Suppressor macrophage treated with lipopolysaccharide for 1 hour (primary cell): ENCODE data around the gene TMEM100.

Source experiments
- DNase-seq, 3 donors: peaks; one replicate each; pipeline ENCODE4 v3.0.0-alpha.2; 2020 to 2022

The TMEM100 gene

DNA sequence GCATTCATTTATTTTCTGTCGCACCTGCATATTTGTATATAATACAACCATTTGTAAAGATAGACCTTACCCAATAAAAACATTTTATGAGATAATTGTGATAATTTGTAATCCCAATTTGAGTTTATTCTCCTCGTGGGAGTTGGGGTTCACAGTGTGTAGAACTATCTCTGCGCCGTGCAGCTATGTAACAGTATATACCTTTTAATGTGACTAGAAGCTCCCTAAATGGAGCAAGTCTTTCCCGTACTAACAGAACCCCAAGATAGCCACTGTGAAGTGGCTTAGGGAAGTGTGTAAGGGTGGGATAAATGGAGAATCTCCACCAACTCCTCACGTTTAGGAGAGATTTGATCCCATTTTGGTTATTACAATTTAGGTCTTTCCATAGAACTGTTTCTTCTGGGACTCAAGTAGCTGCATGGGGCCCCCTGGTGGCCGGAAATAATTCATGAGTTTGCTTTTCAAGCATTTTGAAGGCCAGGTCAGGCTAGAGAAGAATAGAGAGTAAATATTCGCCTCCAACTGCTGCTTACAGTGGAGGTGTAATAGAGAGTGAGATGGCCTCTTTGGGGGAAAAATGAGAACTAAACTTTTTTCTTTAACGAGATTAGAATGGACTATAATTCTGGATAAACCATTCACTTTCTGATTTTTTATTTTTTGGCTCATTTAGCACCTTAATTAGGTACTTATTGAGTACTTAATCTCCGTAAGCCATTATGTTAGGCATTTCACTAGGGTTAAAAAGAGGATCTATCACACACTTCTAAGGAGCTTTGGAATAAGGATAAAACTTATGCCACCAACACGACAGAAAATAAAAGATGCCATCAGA, 4.5 kb downstream of the TMEM100 start:
- DNase-seq, result peak; percentile 84 to 91 (median 90)

DNA sequence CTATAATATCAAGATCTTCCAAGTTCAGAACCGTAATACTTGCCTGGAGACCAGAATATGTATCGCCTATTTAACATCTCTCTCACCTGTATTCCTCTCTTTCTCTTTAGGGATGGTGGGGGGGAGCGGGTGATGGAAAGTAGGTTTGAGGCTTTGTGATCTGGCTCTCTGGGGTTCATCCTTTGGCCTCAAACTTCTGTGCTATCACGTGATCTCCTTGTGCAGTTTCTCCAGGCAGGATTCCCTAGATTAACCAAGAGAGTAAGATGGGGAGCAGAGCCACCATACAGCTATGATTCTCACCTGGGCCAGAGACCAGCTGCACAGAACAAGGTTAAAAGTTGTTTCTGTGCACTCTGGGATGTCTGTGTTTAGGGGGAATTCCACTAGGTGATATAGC, 5.2 kb downstream of the TMEM100 start:
- no peak for DNase-seq

DNA sequence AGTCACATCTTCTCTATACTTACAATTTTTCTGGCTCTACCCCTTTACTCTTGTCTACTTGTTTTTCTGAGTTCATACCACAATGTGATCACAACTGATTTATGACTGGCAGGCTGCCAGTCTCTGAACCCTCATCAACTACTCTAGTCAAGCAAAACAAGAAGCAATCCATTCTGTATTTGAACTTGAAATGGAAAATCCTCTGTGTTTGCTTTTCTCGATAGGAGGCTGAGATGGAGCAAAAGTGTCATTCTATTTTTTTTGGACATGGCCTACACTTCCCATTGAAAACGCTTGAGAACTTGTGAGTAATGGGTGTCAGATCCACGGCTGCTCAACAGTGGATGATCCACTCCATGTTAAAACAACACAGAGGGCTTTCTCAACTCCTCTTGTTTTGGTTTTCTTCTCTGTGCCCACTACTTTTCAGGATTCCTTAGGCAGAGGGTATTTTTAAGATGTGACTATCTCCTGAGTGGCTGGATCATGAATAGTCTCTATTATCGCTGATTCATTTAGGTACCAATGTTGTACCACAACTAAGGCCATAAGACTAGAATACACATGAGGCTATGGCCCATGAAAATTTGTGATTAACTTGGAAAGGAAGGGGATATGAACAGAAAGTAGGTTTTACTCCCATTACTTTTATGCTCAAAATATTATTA, 11.7 kb downstream of the TMEM100 start:
- DNase-seq, result peak in 1 of 3 donors; percentile 38

DNA sequence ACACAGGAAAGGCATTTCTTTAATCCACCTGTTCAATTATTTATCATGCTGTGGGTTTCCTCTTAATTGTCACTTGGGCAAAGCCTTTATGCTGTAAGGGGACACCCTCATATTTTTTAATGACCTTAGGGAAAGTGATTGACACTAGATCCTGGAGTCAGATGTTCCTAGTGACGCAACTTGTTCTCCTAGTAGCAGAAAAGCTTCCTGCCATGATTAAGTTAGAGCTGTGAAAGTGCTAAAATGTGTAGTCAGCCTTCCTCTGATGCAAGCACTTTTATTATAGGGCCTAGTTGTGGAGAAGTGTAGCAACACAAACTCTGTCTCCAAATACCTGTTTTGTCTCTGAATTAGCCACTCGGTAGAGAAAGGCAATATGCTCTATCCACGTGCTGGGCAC, 12.3 kb downstream of the TMEM100 start:
- peak; percentile 40 to 69 (median 63) for DNase-seq

DNA sequence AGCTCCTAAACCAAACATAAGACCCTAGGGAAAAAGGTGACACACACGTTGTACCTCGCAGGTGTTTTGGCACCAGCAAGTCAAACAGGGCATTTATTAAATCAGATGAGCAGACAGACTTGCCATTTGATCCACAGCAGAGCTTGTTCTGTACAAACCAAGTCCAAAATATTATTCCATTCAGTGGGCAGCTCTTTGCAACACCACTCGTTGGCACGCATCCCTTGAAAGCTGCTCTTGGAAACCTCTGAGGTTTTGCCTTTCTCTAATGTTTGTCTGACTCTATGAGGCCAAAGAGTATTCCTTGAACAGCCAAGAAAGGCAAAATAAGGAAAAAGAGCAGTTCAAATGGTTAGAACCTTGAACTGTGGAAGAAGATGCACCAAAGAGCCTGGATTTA, 12.7 kb downstream of the TMEM100 start:
- DNase-seq, result no peak

DNA sequence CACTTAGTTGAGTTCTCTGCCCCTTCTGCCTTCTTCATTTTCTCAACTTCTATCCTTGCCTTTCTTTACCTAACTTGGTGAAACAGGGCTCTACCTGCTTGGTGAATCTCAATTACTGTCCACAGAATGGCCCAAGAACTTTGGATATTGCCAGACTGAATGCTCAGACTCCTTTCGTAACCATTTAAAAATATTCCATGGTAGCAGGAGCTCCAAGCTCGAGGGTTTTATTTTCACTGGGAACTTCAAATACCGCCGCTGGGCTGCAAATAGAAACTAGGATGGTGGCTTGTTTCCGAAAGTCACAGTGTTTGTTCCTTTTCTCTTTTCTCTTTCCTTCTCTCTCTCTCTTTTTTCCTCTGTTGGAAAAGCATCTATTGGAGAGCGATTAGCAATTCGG, 13.2 kb downstream of the TMEM100 start:
- no peak for DNase-seq

DNA sequence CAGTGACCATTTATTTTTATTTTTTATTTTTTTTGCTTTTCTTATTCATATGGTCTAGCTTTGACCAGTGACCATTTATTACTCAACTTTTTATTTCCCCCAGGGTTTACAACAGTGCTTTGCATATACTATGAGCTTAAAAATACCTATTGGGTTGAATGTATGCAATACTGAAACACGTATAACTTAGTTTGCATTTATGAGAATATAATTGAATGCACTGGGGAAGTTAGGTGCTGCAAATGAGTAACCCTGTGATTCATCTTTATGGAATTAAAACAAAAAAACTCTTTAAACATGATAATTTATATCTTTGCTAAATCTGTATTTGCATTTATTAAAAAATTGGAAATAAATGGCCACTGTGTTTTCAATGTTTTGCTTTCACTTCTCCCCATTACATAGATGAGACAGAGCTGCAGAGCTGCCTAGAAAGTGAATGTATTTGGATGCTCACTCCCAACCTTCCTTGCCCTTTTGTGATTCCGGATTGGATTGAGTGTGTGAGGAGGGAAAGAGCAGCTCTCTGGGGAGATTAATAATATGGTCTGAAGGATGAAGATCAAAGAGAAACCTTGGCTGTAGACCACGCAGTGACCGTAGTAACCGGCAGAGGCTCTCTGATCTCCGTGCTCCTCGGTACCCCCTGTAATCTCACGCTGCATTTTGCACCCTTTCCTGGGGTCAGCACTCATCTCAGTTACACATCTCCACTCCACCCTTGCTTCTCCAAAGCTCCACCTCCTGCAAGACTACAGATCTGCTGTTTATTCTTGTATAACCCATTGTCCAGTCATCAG, 14.3 kb downstream of the TMEM100 start:
- DNase-seq, result no peak

DNA sequence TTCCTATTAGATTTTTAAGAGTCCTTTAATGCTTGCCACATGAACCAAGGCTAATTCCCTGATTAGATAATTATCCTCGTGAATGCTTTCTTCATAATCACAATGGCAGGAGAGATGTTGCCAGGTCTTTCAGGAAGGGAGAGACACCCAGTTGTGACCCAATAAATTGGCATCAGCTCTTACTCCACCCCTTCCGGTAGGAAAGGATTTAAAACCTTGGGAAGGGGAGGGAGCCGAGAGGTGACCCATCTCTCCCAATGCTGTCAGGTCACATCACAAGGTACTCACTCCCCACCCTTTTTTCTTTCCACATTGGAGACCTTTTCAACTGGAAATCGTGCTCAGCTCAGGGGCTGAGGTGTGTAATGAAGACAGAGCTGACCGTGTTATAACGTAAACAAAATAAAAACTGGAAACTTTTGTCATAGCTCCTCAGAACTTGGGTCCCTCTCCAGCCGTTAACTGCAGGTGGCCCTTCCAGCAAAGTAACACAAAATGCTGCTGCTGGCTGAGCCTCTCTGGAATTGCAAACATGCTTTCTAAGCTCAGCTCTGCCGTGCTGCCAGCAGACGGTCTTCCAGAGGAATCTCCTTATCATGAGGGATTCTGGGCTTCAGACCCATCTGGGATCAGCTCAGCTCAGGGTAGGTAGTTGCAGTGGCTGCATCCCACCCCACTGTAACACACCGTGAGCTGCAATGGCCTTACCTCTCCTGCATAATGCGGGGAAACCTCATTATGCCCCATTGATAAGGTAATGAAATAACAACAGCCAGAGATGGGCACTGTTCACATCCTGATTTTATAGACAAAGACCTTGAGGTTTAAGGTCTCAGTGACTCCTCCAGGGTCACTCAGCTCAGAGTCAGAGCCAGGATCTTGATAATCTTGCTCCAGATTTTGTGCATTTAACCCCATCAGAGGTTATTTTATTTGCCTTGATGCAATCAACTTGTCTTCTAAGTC, 15.6 kb downstream of the TMEM100 start:
- DNase-seq, result no peak

DNA sequence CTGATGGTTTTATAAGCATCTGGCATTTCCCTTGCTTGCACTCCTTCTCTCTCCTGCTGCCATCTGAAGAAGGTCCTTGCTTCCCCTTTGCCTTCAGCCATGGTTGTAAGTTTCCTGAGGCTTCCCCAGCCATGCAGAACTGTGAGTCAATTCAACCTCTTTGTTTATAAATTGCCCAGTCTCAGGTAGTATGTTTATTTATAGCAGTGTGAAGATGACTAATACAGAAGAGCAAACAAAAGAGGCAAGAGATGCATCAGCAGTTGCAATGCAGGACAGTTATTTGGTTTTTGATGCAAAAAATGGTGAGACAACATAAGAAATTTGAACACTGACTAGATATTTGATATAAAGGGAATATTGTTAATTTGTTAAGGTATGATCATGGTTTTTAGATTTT, 16.8 kb downstream of the TMEM100 start:
- DNase-seq, result no peak

DNA sequence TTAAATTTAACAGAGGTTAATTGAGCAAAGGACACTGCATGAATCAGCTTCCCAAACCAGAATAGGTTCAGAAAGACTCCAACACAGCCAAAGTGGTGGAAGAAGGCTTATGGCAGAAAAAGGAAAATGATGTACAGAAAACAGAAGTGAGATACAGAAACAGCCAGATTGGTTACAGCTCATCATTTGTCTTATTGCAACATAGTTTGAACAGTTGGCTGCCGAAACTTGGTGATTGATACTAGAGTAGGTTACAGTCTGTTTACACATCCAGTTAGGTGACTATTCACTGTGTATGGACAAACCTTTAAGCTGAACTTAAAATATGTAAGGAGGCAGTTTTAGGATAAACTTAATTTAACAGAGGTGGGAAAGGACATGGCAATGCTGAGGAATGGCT, 18.3 kb downstream of the TMEM100 start:
- peak; percentile 36 to 74 (median 71) for DNase-seq

DNA sequence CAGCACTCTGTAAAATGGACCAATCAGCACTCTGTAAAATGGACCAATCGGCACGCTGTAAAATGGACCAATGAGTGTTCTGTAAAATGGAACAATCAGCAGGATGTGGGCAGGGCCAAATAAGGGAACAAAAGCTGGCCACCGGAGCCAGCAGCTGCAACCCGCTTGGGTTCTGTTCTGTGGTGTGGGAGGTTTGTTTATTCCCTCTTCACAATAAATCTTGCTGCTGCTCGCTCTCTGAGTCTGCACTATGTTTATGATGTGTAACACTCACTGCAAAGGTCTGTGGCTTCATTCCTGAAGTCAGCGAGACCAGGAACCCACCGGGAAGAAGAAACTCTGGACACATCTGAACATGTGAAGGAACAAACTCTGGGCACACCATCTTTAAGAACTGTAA, 20.5 kb downstream of the TMEM100 start:
- no peak for DNase-seq

DNA sequence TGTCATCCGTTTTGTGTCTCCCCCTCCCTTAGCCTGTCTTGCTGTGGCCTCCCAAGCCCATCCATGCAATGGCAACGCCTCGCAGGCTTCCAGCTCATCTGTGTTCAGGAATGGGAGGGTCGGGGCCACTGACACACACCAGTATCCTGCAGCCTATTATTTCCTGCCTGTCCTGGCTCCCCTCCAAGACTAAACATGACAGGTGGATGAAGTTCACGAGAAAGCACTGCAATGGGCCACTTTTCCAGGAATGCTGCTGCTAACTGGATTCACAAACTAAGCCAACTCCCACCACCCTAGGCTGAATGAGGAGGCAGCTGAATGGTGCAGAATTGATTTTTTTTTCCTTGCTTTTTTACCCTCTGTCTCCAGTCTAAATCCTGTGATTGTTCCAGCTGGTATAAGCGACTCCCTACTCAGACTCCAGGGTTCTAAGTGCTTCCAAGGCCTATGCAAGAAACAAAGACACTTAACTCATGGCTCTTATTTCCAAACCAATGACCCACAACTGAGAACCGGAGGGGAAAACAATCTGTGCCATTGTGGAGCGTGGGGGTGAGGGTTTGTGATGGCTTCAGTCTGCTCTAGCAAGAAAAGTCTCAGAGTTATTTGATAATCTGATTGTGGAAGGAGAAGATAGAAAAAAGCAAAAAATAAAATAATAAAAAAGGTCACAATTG, 23.3 kb downstream of the TMEM100 start:
- no peak for DNase-seq

DNA sequence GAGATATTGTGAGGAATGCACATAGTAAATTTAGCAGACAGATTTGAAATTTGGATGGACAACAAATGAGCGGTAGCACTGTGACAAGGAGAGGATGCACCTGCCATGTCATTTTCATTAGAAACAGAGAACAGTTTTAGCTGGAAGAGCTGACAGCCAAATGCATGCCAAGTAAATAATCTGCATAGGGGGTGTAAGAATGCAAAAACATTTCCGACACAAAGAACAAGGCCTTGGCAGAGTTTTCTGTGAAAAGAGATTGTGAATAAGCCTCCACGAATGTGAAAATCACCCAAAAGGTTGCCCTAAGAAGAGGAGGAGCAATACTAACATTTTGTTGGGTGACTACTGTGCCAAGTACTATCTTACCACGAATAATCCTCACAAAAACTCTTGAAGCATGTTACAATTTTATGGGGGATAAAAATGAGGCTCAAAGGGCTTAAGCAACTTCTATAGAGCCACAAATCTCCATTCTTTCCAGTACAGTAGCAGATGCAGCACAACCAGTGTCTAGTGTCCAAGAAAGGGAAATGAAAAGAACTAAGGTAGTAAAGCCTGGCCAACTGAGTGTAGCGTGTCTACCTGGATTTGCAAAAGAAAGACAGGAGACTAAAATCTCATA, 28.3 kb downstream of the TMEM100 start:
- DNase-seq, result no peak

DNA sequence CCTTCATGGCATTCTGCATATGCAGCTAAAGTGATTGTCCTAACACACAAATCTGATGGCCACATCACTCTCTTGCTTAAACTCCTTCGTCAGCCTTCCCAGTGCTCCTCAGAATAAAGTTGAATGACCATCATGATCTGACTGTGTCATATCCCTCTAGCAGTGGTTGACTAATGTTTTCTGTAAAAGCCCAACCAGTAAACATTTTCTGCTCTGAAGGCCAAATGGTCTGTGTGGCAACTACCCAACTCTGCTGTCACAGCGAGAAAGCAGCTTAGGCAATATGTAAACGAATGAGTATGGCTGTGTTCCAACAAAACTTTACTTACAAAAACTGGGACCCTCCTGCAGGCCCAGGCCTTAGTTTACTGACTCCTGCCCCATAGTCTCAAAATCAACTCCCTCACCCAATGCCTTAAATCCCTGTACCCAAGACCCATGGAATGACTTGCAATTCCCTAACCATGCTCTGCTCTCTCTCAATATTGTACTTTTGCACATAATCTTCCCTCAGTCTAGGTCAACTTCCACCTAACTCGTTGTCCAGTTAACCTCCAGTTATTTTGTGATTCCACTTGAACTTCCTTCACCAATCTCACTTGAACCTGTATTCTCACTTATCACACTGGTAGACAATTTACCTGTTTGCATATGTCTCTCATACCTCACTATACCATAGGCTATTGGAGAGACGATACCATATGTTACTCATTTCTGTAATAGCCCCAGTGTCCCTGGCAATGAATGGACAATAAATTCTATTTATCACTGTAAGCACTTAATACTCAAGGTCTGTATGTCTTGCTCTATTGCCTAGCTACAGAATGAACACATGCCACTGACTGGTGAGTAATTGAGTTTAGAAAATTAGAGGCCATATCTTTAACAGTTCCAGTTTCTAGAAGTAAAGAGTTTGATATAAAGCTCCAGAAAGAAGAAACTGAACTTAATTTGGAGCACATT, 29.1 kb downstream of the TMEM100 start:
- peak; percentile 66 to 88 (median 86) for DNase-seq

DNA sequence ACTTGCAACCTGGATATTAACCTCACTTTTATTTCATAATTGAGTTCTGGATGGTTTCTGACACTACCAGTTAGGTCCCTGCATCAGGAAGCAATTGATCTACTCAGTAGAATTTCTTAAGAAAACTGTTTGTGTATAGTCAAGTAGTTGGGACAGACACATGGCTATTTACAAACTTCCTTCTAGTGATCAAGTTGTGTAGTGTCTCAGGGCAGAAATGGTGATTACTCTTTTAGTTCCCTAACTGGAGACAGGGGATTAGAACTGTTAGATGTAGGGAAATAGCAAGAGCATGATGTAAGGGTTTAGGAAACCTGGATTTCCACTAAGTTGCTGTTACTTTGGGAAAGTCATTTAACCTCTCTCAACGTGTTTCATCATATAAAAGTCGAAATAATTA, 30.4 kb downstream of the TMEM100 start:
- peak in 1 of 3 donors; percentile 37 for DNase-seq

DNA sequence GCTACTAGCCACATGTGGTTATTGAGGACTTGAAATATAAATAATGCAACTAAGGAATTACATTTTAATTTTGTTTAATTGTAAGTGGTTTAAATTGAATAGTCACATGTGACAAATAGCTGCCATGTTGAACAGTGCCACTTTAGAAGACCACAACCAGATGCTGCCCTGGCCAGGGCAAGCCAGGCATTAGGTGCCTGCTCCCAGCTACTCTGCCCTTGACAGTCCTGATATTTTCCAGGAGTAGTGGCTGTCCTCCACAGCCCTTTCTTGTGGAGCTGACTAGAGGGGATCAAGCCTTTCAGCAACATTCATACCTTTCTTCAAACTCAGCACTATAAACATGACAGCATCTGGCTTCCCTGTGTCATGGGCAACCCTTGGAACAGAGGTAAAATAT, 31.0 kb downstream of the TMEM100 start:
- no peak for DNase-seq

DNA sequence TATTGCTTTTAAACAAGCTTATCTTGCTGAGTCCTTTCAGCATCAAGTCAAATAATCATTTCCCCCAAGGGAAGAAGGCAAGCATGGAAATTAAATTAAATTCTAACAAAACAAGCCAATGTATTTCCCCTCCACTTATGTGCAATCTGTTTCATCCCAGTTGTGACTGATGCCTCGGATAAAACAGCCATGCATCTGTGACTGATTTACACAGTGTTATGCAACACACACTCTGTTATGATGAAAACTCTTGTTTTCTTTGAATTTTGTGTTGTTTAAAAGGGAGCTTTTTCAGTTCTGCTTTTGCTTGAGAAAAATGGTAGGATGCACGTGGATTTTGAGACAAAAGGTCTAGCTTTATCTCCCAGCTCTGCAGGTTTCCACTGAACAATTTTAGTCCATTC, 32.6 kb downstream of the TMEM100 start:
- peak; percentile 60 to 87 (median 86) for DNase-seq

DNA sequence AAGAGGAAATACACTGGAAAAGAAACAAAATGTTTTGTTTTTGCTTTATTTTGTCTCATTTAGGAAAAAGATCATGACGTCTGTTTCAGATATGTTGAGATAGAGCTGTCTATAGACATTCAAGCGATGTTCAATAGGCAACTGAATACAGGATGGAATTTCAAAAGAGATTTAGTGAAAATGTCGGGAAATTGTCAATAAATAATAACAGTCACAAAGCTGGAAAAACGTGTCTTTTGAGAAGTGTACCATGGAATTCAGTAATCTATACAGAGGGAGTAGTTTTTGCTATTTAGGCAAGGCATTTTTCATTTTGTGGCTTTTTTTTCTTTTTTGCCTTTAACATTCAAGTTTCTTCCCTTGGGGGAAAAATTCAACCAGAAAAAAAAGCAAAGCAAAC, 33.0 kb downstream of the TMEM100 start:
- DNase-seq, result no peak

DNA sequence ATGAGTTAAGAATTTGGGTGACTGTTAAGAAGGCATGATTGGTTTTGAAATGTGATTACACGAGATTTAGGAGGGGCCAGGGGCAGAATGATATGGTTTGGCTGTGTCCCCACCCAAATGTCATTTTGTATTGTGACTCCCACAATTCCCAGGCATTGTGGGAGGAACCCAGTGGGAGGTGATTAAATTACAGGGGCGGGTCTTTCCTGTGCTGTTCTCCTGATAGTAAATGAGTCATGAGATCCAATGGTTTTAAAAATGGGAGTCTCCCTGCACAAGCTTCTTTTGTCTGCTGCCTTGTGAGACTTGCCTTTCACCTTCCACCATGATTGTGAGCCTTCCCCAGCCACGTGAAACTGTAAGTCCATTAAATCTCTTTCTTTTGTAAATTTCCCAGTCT, 34.6 kb downstream of the TMEM100 start:
- DNase-seq, result no peak

DNA sequence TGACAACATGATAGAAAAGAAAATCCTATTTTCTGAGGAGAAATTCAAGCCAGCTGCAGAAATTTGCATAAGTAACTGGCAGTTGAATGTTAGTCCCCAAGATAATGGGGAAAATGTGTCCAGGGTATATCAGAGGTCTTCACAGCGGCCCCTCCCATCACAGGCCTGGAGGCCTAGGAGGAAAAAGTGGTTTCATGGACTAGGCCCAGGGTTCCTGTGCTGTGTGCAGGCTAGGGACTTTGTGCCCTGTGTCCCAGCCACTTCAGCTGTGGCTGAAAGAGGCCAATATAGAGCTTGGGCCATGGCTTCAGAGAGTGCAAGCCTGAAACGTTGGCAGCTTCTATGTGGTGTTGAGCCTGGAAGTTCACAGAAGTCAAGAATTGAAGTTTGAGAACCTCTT, 35.6 kb downstream of the TMEM100 start:
- no peak for DNase-seq
